Measurements from ENCODE around the gene TRAF3. TPM values are rescaled to one million over a fixed set of nuclear protein-coding genes. Genes with fewer than 3 reads are reported as not detected.
A peak's percentile ranks its signal among the peaks of the same experiment; 100 is the strongest.
"Not testable (repeated sequence)": the region's sequence is repeated elsewhere in the genome, so short reads cannot be mapped to it uniquely, and the experiment has no call there.

TRAF3 gene
- total and polyA plus RNA-seq, 4 donors = 3.4 to 32.6 (median 11.5) TPM

DNA sequence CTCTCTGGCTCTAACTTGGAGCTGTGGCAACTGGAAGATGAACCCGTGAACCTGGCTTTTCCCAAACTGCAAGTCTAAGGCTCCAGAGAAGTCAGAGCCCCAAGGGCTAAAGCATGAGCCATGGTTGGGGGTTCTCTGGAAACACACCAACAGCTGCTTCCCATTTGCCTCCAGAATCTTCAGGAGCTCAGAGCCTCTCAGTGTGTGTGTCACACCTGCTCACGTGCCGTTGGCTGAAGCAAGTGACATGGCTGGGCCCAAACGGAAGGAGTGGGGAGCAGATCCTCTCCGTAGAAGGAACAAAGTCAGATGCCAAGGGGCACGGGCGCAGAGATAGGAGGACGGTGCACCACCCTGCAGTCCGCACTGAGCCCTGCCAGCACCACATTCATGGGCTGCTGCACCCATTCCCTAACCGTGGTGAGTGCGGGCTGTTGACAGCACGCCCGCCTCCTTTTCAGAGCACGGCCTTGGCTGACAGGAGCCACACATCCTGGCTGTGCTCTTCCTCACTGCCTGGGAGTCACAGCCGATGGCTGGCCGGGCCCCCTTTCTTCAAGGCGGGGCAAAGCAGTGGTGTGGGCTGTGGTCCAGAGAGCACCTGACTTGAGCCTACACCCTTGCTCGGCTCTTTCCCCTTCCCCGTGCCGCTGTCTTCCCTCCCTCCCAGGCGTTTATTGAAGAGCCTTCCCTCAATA is 16.6 kb upstream of the TRAF3 start:
- no peaks in the 10 kb centered on the region for H3K4me1 ChIP-seq (ENCODE audit: control insufficient read depth in 1 of 2, insufficient read depth in 2 of 2, low read length in 2 of 2)
- no peaks in the 10 kb centered on the region for H3K36me3 ChIP-seq (ENCODE audit: control insufficient read depth in 1 of 2, insufficient read depth in 2 of 2, low read length in 1 of 2)
- ATAC-seq (ENCODE audit: low FRiP score) (peak; percentile 33), DNase-seq (no peak)
- 25 to 27% methylated on average over 20 to 21 of the region's 21 CpGs for WGBS, 2 donors
- intact Hi-C loops (cut with DNase I) = no loop called here
- no peaks in the 10 kb centered on the region for H3K27me3 ChIP-seq (ENCODE audit: control insufficient read depth in 1 of 2, insufficient read depth in 2 of 2, low read length in 1 of 2)
- H3K27ac ChIP-seq (ENCODE audit: low read depth in 1 of 2, low read length in 2 of 2) = no peak overlapping the region
- H3K4me3 ChIP-seq (ENCODE audit: low read length in 2 of 2) = no peak overlapping the region
- H3K9me3 ChIP-seq (ENCODE audit: control insufficient read depth, low read length) = no peaks in the 10 kb centered on the region

DNA sequence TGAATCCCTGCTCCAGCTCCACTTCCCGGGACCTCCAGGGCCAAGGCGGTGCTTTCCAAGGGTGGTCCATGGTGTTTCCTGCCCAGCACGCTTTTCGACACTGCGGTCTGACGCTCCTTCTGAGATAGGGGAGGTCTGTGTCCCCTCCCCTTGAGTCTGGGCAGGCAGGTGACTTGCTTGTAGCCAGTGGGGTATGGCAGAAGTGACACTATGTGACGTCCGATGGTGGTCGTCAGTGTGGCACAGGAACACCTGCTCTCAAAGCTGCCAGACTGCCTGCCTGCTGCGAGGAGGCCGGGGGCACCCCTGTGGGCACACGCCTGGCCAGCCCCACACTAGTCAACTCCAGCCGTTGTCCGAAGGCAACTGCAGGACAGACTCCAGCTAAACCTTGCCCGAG is 16.0 kb upstream of the TRAF3 start:
- 48 to 52% methylated on average over 15 of the region's 15 CpGs for WGBS, 2 donors
- Histone ChIP-seq H3K4me1 (ENCODE audit: control insufficient read depth in 1 of 2, insufficient read depth in 2 of 2, low read length in 2 of 2) (no peaks in the 10 kb centered on the region), H3K36me3 (ENCODE audit: control insufficient read depth in 1 of 2, insufficient read depth in 2 of 2, low read length in 1 of 2) (no peaks in the 10 kb centered on the region), H3K9me3 (ENCODE audit: control insufficient read depth, low read length) (no peaks in the 10 kb centered on the region), H3K27me3 (ENCODE audit: control insufficient read depth in 1 of 2, insufficient read depth in 2 of 2, low read length in 1 of 2) (no peaks in the 10 kb centered on the region), H3K27ac (ENCODE audit: low read depth in 1 of 2, low read length in 2 of 2) (no peak overlapping the region), H3K4me3 (ENCODE audit: low read length in 2 of 2) (no peak overlapping the region)
- ATAC-seq (ENCODE audit: low FRiP score) = no peak
- intact Hi-C loops (cut with DNase I) = no loop called here
- DNase-seq = no peak

DNA sequence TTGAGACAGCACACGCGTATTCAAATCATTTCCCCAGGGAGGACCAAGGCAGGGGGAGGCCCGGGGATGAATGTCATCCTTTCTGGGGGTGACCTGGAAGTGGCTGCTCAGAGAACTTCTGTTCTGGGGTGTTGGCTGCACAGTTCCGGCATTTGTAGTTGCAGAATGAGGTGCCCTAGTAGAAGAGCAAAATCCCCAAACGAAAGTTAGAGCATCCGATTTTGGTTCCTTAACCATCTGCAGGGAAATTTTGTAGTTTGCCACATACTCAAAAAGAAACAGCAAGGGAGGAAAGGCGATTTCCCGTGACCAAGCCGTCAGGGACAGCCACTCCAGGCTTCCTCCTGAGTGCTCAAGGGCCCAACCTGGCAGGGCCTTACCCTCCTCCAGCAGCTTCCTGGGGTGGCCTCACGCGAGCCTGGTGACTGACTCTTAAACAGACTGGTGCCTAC is 13.0 kb upstream of the TRAF3 start:
- no peaks in the 10 kb centered on the region for H3K36me3 ChIP-seq (ENCODE audit: control insufficient read depth in 1 of 2, insufficient read depth in 2 of 2, low read length in 1 of 2)
- H3K4me1 ChIP-seq (ENCODE audit: control insufficient read depth in 1 of 2, insufficient read depth in 2 of 2, low read length in 2 of 2) = no peaks in the 10 kb centered on the region
- H3K27me3 ChIP-seq (ENCODE audit: control insufficient read depth in 1 of 2, insufficient read depth in 2 of 2, low read length in 1 of 2) = no peaks in the 10 kb centered on the region
- H3K4me3 ChIP-seq (ENCODE audit: low read length in 2 of 2) = no peak overlapping the region
- 73 to 75% methylated on average over 11 of the region's 11 CpGs for WGBS, 2 donors
- ATAC-seq (ENCODE audit: low FRiP score) (no peak), DNase-seq (no peak)
- no peaks in the 10 kb centered on the region for H3K9me3 ChIP-seq (ENCODE audit: control insufficient read depth, low read length)
- no peak overlapping the region for H3K27ac ChIP-seq (ENCODE audit: low read depth in 1 of 2, low read length in 2 of 2)
- intact Hi-C loops (cut with DNase I) = no loop called here

DNA sequence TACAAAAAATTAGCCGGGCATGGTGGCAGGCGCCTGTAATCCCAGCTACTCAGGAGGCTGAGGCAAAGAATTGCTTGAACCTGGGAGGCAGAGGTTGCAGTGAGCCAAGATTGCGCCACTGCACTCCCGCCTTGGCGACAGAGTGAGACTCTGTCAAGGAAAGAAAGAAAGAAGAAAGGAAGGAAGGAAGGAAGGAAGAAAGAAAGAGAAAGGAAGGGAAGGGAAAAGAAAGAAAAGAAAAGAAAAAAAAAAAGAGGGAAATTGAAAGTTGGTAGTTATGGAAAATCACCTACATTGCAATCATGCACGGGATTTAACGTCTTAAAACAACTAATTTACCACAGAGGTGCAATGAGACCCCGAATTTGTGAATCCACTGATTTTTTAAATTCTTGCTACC is 11.5 kb upstream of the TRAF3 start:
- DNase-seq; H3K27ac ChIP-seq (ENCODE audit: low read depth in 1 of 2, low read length in 2 of 2); H3K9me3 ChIP-seq (ENCODE audit: control insufficient read depth, low read length); H3K4me1 ChIP-seq (ENCODE audit: control insufficient read depth in 1 of 2, insufficient read depth in 2 of 2, low read length in 2 of 2); intact Hi-C loops (cut with DNase I); H3K36me3 ChIP-seq (ENCODE audit: control insufficient read depth in 1 of 2, insufficient read depth in 2 of 2, low read length in 1 of 2); H3K27me3 ChIP-seq (ENCODE audit: control insufficient read depth in 1 of 2, insufficient read depth in 2 of 2, low read length in 1 of 2); ATAC-seq (ENCODE audit: low FRiP score); H3K4me3 ChIP-seq (ENCODE audit: low read length in 2 of 2): not testable (repeated sequence)
- WGBS, 2 donors = 92 to 95% methylated on average over 8 of the region's 8 CpGs

DNA sequence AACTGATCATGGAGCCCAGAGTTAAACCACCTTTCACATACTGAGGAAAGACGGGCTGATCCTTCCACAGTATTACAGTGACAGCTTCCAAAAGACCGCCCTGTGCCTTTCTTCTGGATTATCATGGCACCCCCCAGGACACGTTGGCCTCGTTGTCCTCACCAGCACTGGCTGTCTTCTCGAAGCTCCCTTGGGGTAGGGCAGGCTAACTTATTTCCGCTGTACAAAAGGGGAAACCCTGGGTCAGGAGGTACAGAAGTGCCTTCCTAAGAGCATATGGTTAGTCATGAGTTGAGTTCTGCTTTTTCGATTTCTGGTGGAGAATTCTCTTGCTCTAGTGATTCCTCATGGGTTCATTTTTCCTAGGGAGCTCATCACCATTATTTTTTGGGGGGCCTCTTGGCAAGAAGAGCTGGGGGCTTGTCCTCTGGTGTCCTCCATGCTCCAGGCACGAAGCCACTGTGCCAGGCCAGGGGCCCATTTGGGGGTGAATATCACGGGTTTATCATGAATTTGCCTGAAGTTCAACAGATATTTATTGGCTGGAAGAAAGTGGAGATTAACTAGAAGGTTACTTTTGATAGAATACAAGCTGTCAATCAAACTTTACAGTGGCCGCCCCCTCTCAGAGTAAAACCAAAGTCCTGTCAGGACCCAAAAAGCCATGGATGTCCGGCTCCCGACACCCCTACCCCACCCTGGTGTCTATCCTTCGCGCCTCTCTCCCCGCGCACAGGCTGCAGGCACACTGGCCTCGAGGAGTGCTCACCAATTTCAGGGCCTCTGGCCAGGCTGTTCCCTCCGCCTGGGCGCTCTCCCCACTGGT is 8.8 kb upstream of the TRAF3 start:
- no peak for ATAC-seq (ENCODE audit: low FRiP score)
- Histone ChIP-seq H3K27ac (ENCODE audit: low read depth in 1 of 2, low read length in 2 of 2) (no peak overlapping the region), H3K36me3 (ENCODE audit: control insufficient read depth in 1 of 2, insufficient read depth in 2 of 2, low read length in 1 of 2) (no peaks in the 10 kb centered on the region), H3K4me1 (ENCODE audit: control insufficient read depth in 1 of 2, insufficient read depth in 2 of 2, low read length in 2 of 2) (no peaks in the 10 kb centered on the region), H3K9me3 (ENCODE audit: control insufficient read depth, low read length) (no peaks in the 10 kb centered on the region), H3K27me3 (ENCODE audit: control insufficient read depth in 1 of 2, insufficient read depth in 2 of 2, low read length in 1 of 2) (no peaks in the 10 kb centered on the region), H3K4me3 (ENCODE audit: low read length in 2 of 2) (no peak overlapping the region)
- DNase-seq = peak in 1 of 2 donors; percentile 67
- intact Hi-C loops (cut with DNase I) = no loop called here
- WGBS, 2 donors = 89% methylated on average over 19 of the region's 19 CpGs

DNA sequence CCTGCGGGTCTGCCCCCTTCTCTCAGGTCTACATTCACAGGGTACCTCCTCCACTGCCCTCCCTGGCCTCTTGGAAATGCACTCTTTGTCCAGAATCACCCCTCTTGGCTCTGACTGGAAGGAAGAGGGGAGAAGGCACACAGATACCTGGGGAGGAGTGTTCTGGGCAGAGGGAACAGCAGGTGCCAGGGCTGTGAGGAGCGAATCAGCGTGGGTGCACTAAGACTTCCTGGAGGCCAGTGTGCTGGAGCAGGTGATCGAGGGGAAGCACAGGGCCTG is 8.3 kb upstream of the TRAF3 start:
- 86 to 90% methylated on average over 4 of the region's 4 CpGs for WGBS, 2 donors
- H3K36me3 ChIP-seq (ENCODE audit: control insufficient read depth in 1 of 2, insufficient read depth in 2 of 2, low read length in 1 of 2) = no peaks in the 10 kb centered on the region
- H3K4me1 ChIP-seq (ENCODE audit: control insufficient read depth in 1 of 2, insufficient read depth in 2 of 2, low read length in 2 of 2) = no peaks in the 10 kb centered on the region
- no peak overlapping the region for H3K27ac ChIP-seq (ENCODE audit: low read depth in 1 of 2, low read length in 2 of 2)
- H3K4me3 ChIP-seq (ENCODE audit: low read length in 2 of 2) = no peak overlapping the region
- intact Hi-C loops (cut with DNase I) = no loop called here
- no peak for ATAC-seq (ENCODE audit: low FRiP score)
- H3K27me3 ChIP-seq (ENCODE audit: control insufficient read depth in 1 of 2, insufficient read depth in 2 of 2, low read length in 1 of 2) = no peaks in the 10 kb centered on the region
- H3K9me3 ChIP-seq (ENCODE audit: control insufficient read depth, low read length) = no peaks in the 10 kb centered on the region
- no peak for DNase-seq

DNA sequence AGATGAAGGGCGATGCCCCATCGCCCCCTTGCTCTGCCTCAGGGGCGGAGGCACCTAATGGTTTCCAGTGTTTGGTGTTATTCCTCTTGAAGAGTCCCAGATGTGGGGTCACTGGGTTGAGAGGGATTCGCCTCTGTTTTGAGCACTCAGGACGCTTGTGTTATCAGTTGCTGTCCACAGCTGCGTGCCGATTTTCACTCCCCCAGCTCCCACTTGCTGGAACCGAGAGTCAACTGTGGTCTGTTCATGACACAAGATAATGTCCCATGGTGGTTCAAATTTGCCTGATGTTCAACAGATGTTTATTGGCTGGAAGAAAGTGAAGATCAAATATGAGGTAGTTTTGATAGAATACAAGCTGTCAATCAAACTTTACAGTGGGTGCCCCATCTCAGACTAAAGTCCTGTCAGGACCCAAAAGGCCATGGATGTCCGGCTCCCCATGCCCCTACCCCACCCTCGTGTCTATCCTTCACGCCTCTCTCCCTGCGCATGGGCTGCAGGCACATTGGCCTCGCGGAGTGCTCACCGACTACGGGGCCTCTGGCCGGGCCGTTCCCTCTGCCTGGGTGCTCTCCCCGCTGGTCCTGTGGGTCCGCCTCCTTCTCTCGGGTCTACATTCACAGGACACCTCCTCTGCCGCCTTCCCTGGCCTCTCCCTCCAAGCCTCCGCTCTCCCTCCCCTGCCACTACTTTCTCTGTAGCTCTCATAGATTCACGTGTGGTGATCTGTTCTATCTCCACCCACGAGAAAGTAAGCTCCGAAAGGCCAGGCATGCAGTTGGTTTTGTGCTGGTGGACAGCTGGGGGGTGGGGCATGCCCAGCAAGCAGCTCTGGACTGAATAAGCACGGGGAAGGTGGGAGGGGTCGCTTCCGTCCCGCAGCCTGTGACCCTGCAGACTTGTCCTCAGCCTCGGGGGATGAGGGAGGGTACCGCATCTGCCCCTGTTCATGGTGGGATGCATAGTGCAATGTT is 6.8 kb upstream of the TRAF3 start:
- Histone ChIP-seq H3K9me3 (ENCODE audit: control insufficient read depth, low read length) (no peaks in the 10 kb centered on the region), H3K27ac (ENCODE audit: low read depth in 1 of 2, low read length in 2 of 2) (no peak overlapping the region), H3K36me3 (ENCODE audit: control insufficient read depth in 1 of 2, insufficient read depth in 2 of 2, low read length in 1 of 2) (no peaks in the 10 kb centered on the region), H3K4me1 (ENCODE audit: control insufficient read depth in 1 of 2, insufficient read depth in 2 of 2, low read length in 2 of 2) (no peaks in the 10 kb centered on the region), H3K4me3 (ENCODE audit: low read length in 2 of 2) (no peak overlapping the region), H3K27me3 (ENCODE audit: control insufficient read depth in 1 of 2, insufficient read depth in 2 of 2, low read length in 1 of 2) (no peaks in the 10 kb centered on the region)
- intact Hi-C loops (cut with DNase I) = loop anchor here (2.0 to 10.0 kb wide), 2 partner anchors 104 to 146 kb away; no protein-coding TSS in a partner anchor
- WGBS, 2 donors = 74 to 76% methylated on average over 32 of the region's 32 CpGs
- no peak for ATAC-seq (ENCODE audit: low FRiP score)
- DNase-seq = no peak

DNA sequence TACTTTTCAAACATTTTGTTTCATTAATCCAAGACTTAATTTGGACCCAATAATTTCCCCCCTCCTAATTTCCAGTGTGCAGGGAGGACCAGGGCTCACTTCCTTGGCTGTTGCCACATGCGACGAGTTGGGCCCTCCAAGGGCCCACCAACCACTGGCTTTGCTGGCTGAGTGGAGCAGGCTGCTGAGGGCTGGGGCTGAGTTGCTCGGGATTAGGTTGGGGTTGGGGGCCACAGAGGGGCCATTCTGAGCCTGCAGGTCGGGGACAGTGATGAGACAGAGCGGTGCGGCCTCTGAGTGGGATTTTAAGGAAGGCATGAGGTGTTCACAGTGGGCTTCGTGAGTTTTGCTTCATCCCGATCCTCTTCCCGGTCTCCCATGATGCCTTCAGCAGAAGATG is 6.1 kb upstream of the TRAF3 start:
- H3K27ac ChIP-seq (ENCODE audit: low read depth in 1 of 2, low read length in 2 of 2) = no peak overlapping the region
- intact Hi-C loops (cut with DNase I) = loop anchor here (2.0 to 10.0 kb wide), 2 partner anchors 104 to 146 kb away; no protein-coding TSS in a partner anchor
- H3K36me3 ChIP-seq (ENCODE audit: control insufficient read depth in 1 of 2, insufficient read depth in 2 of 2, low read length in 1 of 2) = no peaks in the 10 kb centered on the region
- WGBS, 2 donors = 95% methylated on average over 9 of the region's 9 CpGs
- H3K4me3 ChIP-seq (ENCODE audit: low read length in 2 of 2) = no peak overlapping the region
- H3K4me1 ChIP-seq (ENCODE audit: control insufficient read depth in 1 of 2, insufficient read depth in 2 of 2, low read length in 2 of 2) = no peaks in the 10 kb centered on the region
- DNase-seq (no peak), ATAC-seq (ENCODE audit: low FRiP score) (no peak)
- no peaks in the 10 kb centered on the region for H3K9me3 ChIP-seq (ENCODE audit: control insufficient read depth, low read length)
- H3K27me3 ChIP-seq (ENCODE audit: control insufficient read depth in 1 of 2, insufficient read depth in 2 of 2, low read length in 1 of 2) = no peaks in the 10 kb centered on the region

Data from aorta (tissue), 5 donors.